Peyer's patch (tissue), 4 donors: ENCODE results near the gene PKIG. TPM values are rescaled to one million over a fixed set of nuclear protein-coding genes. Genes with fewer than 3 reads are reported as not detected.
"Not testable (repeated sequence)": the region's sequence is repeated elsewhere in the genome, so short reads cannot be mapped to it uniquely, and the experiment has no call there.

ENCODE experiments used
- DNase-seq, 3 donors: peaks; one replicate each; pipeline ENCODE4 v3.0.0-alpha.2; 2017 to 2019
- H3K27ac ChIP-seq, 4 donors: fragments of 200-600 bp; sonication (generic); one replicate each; pipeline ENCODE4 v1.5.1; 2016 to 2019
- H3K27me3 ChIP-seq, 2 donors: fragments of 200-600 bp; sonication (generic); one replicate each; pipeline ENCODE4 v1.5.1; 2019
- H3K36me3 ChIP-seq, 3 donors: fragments of 200-600 bp; sonication (generic); one replicate each; pipeline ENCODE4 v1.5.1; 2016 to 2019
- H3K4me1 ChIP-seq, 4 donors: fragments of 200-600 bp; sonication (generic); one replicate each; pipeline ENCODE4 v1.5.1; 2016 to 2019
- H3K4me3 ChIP-seq, 4 donors: fragments of 200-600 bp; sonication (generic); 1 replicate in 3 of 4; 2 replicates in 1 of 4; pipeline ENCODE4 v1.5.1; 2016 to 2019; ENCODE audit warnings: mild to moderate bottlenecking in 1 of 4
- H3K9me3 ChIP-seq, 4 donors: fragments of 200-600 bp; sonication (generic); one replicate each; pipeline ENCODE4 v1.5.1; 2016 to 2019; ENCODE audit warnings: mild to moderate bottlenecking in 1 of 4
- POLR2A ChIP-seq, 2 donors: fragments of 450-650 bp; IDR thresholded peaks; one replicate each; pipeline ENCODE4 v1.5.1; 2017; ENCODE audit warnings: antibody characterized with exemption in 2 of 2, mild to moderate bottlenecking in 2 of 2, moderate library complexity in 2 of 2
- total RNA-seq, 4 donors: library from RNA; depleted of rRNA; stranded (reverse); fragments of >200 nt; gene quantifications; one replicate each; pipeline ENCODE4 v1.1.0, GENCODE V29; 2016
- TF ChIP-seq, protein P1 (sequence below), 6 experiments: fragments of 450-650 bp in 4 of 6; fragments of 200-600 bp in 2 of 6; sonication (generic) in 1 of 6; IDR thresholded peaks; one replicate each; pipeline ENCODE4 v1.5.1; 2017 to 2019; ENCODE audit warnings: antibody characterized with exemption in 6 of 6, mild to moderate bottlenecking in 3 of 6, moderate library complexity in 1 of 6

Gene PKIG
- total RNA-seq, 4 donors from 2014 or later = 27.9 to 60.2 (median 28.3) TPM

DNA sequence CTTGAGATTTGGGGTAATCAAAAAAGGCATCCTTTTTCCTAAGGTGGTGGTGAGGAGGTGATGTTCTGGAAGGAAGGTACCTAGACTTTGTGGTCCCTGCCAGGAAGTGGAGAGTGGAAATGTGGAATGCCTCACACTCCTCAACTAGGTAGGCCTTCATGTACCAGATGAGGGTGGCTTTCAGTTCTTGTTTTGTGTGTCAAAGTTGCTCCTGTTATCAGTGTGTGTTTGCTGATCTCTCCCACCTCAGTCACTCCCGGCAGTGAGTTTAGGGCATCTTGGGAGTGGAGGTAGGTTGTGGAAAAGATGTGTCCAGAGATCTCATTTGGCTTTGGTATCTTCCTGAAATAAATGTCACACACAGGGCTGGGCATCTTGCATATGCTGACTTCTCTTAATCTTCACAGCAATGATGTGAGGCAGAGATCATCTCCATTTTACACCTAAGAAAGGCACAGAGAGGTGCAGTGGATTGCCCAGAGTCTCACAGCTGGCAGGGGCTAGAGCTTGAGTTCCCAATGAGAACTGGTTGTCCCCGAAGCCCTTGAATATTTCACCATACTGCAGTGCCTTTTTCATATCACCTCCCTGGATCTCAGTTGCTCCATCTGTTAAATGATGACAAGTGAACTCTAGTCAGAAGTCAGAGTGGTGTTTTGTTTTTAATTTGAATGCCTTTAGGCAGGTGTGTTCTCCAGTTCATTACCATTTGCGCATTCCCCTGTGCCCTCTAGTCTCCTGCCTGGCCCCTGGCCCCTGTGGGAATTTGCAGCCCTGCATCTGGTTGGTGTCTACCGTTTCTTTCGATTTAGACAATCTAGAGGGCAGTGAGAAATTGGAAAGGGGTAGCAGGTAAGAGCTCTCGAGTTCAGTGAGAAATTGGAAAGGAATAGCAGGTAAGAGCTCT is 2.9 kb downstream of the PKIG start:
- TF ChIP-seq, protein P1, sequence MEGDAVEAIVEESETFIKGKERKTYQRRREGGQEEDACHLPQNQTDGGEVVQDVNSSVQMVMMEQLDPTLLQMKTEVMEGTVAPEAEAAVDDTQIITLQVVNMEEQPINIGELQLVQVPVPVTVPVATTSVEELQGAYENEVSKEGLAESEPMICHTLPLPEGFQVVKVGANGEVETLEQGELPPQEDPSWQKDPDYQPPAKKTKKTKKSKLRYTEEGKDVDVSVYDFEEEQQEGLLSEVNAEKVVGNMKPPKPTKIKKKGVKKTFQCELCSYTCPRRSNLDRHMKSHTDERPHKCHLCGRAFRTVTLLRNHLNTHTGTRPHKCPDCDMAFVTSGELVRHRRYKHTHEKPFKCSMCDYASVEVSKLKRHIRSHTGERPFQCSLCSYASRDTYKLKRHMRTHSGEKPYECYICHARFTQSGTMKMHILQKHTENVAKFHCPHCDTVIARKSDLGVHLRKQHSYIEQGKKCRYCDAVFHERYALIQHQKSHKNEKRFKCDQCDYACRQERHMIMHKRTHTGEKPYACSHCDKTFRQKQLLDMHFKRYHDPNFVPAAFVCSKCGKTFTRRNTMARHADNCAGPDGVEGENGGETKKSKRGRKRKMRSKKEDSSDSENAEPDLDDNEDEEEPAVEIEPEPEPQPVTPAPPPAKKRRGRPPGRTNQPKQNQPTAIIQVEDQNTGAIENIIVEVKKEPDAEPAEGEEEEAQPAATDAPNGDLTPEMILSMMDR (IDR thresholded peaks at IDR 0.05) = no peak
- TF ChIP-seq POLR2A (IDR thresholded peaks at IDR 0.05) = no peak
- peak overlapping the region in 1 of 4 donors; percentile 41 for H3K4me3 ChIP-seq

DNA sequence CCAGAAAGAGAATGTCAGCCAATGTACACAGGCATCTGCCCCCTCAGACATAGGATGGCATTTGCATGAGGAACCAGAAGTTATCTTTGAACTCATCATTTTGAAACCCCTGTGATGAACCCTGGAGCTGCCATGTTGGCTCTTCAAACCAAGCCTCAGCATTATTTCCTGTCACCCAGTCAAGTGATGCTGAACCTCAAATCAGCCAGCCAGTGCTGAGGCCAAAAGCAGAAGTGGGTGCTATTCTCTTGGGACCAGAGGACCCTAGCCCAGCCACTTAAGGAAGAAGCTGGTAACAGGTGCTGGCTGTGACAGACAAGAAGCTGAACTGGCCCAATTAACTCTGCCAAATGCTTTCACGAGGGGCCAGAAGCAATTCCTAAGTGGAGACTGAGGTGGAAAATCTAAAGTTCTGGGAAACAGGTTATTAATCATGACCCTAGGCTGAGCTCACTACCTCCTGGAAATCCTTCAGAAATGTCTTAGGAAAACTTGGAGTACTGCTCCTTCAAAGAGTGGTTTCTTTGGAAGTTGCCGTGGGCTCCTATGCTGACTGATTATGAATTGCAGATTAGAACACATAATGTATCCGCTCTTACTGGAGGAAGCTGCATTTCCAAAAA is 4.0 kb downstream of the PKIG start:
- TF ChIP-seq, protein P1 (IDR thresholded peaks at IDR 0.05) = no peak
- TF ChIP-seq POLR2A (IDR thresholded peaks at IDR 0.05) = no peak
- H3K4me3 ChIP-seq = no peak overlapping the region
- H3K4me1 ChIP-seq = peaks cover 0 to 11% (median 5%) of the 10 kb centered on the region in 4 donors
- no peaks in the 10 kb centered on the region for H3K9me3 ChIP-seq
- H3K27me3 ChIP-seq = no peaks in the 10 kb centered on the region
- DNase-seq = peak in 2 of 3 donors; percentile 82 to 88
- peaks cover 0 to 14% (median 0%) of the 10 kb centered on the region in 3 donors for H3K36me3 ChIP-seq
- peak overlapping the region; percentile 25 to 88 (median 69) for H3K27ac ChIP-seq

More for the DNA sequence above, 2.9 kb downstream of the PKIG start:
- Histone ChIP-seq H3K36me3 (peaks cover 0 to 5% (median 0%) of the 10 kb centered on the region in 3 donors), H3K27ac (peak overlapping the region; percentile 25 to 88 (median 69)), H3K4me1 (peaks cover 0 to 11% (median 7%) of the 10 kb centered on the region in 4 donors), H3K27me3 (no peaks in the 10 kb centered on the region), H3K9me3 (no peaks in the 10 kb centered on the region)
- no peak for DNase-seq

DNA sequence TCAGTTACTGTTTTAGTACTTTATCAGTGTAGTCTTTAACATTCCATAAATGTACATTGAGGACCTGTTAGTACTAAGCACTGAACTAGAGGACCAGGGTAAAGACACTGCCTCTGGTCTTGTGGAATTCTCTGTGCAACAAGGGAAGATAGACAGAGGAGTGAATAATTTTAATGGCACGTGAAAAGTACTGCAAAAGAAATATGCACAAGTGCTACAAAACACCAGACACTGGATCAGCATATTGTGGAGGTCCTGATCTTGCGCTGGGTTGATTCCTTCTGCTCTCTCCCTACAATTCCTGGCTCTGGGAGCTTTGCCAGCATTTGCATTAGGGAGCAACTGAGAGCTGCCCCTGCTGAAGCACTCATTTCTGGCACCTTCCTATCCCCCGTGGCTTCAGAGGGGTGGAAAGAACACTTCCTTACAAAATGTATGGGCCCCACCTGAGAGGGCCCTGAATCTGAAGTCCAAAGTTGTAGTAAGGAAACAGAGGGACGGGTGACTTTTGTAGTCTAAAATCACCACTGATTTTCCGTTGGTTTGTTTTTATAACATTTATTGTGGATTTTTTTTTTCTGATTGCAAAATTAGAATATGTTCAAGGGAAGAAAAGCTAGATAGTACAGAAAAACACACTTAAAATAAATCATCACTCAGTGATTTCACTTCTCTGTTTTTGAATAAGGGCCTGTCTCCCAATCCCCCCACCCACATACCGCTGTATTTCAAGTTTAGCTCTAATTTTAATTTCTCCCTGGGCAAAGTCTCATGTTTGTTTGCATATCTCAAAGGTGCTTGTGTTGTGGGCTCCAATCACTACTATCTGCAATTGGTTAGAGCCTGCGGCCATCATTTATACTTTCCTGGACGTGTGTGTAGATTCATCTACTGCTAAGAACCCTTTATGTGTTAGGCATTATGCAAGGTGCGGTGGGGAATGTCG is 4.9 kb downstream of the PKIG start:
- H3K9me3 ChIP-seq = no peaks in the 10 kb centered on the region
- H3K36me3 ChIP-seq = peaks cover 0 to 16% (median 0%) of the 10 kb centered on the region in 3 donors
- peak in 1 of 3 donors; percentile 35 for DNase-seq
- peaks cover 0 to 11% (median 2%) of the 10 kb centered on the region in 4 donors for H3K4me1 ChIP-seq
- no peaks in the 10 kb centered on the region for H3K27me3 ChIP-seq
- H3K27ac ChIP-seq = peak overlapping the region; percentile 25 to 88 (median 69)
- no peak overlapping the region for H3K4me3 ChIP-seq
- TF ChIP-seq, protein P1 (IDR thresholded peaks at IDR 0.05) = no peak
- TF ChIP-seq POLR2A (IDR thresholded peaks at IDR 0.05) = no peak

DNA sequence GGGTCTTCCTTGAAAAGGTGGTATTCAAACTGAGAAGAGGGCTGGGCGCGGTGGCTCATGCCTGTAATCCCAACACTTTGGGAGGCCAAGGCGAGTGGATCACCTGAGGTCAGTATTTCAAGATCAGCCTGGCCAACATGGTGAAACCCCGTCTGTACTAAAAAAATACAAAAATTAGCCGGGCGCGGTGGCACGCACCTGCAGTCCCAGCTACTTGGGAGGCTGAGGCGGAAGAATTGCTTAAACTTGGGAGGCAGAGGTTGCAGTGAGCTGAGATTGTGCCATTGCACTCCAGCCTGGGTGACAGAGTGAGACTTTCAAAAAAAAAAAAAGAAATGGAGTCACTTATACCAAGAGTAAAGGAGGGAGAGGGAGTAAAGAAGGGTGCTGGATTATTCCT is 5.9 kb downstream of the PKIG start:
- not testable (repeated sequence) for H3K9me3 ChIP-seq, H3K27me3 ChIP-seq, H3K4me3 ChIP-seq, DNase-seq
- Histone ChIP-seq H3K36me3 (peaks cover 0 to 16% (median 0%) of the 10 kb centered on the region in 3 donors), H3K4me1 (peaks cover 0 to 11% (median 2%) of the 10 kb centered on the region in 4 donors), H3K27ac (peak overlapping the region in 2 of 4 donors; percentile 56 to 82)

DNA sequence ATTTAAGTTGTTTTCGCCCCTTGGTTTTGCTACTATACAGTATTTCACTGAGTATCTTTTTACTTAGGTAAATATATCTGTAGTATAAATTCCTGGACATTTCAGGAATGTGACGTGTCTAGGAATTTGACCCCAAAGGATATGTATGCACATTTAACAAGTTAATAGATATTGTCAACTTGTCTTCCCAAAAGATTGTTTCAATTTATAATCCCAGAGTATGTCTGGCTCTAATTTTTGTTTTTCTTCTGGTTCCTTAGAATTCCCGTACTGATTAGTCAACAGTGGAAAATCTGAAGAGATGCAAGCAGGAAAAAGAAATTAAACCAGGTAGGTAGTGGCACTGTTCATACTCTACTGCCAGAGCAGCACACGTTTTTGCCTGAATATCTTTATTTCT is 7.2 kb downstream of the PKIG start:
- Histone ChIP-seq H3K27me3 (no peaks in the 10 kb centered on the region), H3K9me3 (no peaks in the 10 kb centered on the region), H3K4me3 (no peak overlapping the region), H3K4me1 (peaks cover 0 to 18% (median 3%) of the 10 kb centered on the region in 4 donors), H3K27ac (peak overlapping the region in 1 of 4 donors; percentile 82), H3K36me3 (peaks cover 0 to 16% (median 0%) of the 10 kb centered on the region in 3 donors)
- DNase-seq = no peak
- no peak for TF ChIP-seq POLR2A (IDR thresholded peaks at IDR 0.05)
- TF ChIP-seq, protein P1 (IDR thresholded peaks at IDR 0.05) = no peak
